BJ (cell line): ENCODE results near the gene CCND3. TPM values are rescaled to one million over a fixed set of nuclear protein-coding genes. Genes with fewer than 3 reads are reported as not detected.

Experiments used
- CTCF ChIA-PET: fragments of 350-600 bp; formaldehyde crosslinking; extraction: SDS; loops from one replicate; lab custom pipeline; 2021; ENCODE audit warnings: antibody characterized with exemption, inconsistent platforms; lab: Yijun Ruan, JAX
- POLR2A ChIA-PET: fragments of 300-600 bp; sonication (Branson Sonifier 250); formaldehyde crosslinking; extraction: SDS; loops from one replicate; lab custom pipeline; 2021; ENCODE audit warnings: antibody characterized with exemption; lab: Charles Lee
- DNase-seq: peaks from one replicate; pipeline ENCODE4 v3.0.0-alpha.2; 2011; ENCODE audit warnings: low read depth
- H3K27me3 ChIP-seq: 2 replicates; pipeline ENCODE4 v1.6.0; 2011; ENCODE audit warnings: low read length; ENCODE audit not compliant: control insufficient read depth, insufficient read depth
- H3K36me3 ChIP-seq: 2 replicates; pipeline ENCODE4 v1.5.1; 2011; ENCODE audit warnings: low read length; ENCODE audit not compliant: control insufficient read depth, insufficient read depth
- H3K4me3 ChIP-seq: 2 replicates; pipeline ENCODE4 v1.5.1; 2011; ENCODE audit warnings: low read depth, mild to moderate bottlenecking, control low read depth, low read length
- polyA plus RNA-seq: library from polyadenylated mRNA; depleted of rRNA; stranded (reverse); fragments of >200 nt; gene quantifications from 2 replicates; pipeline ENCODE4 v1.2.3, GENCODE V29; 2011
- TF ChIP-seq, protein P1 (sequence below): IDR thresholded peaks from 2 replicates; pipeline ENCODE4 v1.5.1; 2011; ENCODE audit warnings: low read depth, mild to moderate bottlenecking, control low read depth, inconsistent platforms, low read length, moderate library complexity; ENCODE audit not compliant: insufficient read depth

CCND3 gene
- polyA plus RNA-seq, 1 experiment, result 38.5 TPM

DNA sequence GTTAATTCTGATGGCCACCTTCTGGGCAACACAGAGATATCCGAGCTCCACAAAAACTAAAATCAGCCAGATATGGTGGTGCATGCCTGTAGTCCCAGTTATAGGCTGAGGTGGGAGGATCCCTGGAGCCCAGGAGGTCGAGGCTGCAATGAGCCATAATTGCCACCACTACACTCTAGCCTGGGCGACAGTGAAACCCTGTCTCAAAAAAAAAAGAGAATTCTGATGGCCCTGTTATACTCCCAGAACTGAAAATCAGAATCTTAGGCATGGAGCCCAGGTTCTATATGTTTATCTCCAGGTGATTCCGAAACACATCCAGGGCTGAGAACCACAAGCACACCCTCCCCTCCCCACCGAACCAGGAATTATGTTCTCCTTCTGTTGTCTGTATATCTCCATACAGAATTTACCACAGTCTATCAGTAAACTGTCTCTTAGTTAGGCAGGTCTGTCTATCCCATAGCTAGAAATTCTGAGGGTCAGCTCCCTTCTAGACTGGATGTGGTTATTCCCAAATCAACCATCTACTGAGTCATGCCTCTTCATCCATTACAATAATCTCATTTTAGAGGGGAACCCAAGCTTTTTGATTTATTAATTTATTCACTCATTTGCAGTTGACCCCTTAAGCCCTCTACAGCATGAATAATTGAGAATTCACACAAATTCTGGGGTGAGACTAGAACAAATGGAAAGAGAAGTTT lies 24.8 kb upstream of the CCND3 start:
- POLR2A ChIA-PET, result no interaction called here
- CTCF ChIA-PET, result no interaction called here
- TF ChIP-seq, protein P1, sequence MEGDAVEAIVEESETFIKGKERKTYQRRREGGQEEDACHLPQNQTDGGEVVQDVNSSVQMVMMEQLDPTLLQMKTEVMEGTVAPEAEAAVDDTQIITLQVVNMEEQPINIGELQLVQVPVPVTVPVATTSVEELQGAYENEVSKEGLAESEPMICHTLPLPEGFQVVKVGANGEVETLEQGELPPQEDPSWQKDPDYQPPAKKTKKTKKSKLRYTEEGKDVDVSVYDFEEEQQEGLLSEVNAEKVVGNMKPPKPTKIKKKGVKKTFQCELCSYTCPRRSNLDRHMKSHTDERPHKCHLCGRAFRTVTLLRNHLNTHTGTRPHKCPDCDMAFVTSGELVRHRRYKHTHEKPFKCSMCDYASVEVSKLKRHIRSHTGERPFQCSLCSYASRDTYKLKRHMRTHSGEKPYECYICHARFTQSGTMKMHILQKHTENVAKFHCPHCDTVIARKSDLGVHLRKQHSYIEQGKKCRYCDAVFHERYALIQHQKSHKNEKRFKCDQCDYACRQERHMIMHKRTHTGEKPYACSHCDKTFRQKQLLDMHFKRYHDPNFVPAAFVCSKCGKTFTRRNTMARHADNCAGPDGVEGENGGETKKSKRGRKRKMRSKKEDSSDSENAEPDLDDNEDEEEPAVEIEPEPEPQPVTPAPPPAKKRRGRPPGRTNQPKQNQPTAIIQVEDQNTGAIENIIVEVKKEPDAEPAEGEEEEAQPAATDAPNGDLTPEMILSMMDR, result no peak
- DNase-seq, result no peak
- no peak overlapping the region for H3K4me3 ChIP-seq
- no peaks in the 10 kb centered on the region for H3K27me3 ChIP-seq
- H3K36me3 ChIP-seq, result no peaks in the 10 kb centered on the region

DNA sequence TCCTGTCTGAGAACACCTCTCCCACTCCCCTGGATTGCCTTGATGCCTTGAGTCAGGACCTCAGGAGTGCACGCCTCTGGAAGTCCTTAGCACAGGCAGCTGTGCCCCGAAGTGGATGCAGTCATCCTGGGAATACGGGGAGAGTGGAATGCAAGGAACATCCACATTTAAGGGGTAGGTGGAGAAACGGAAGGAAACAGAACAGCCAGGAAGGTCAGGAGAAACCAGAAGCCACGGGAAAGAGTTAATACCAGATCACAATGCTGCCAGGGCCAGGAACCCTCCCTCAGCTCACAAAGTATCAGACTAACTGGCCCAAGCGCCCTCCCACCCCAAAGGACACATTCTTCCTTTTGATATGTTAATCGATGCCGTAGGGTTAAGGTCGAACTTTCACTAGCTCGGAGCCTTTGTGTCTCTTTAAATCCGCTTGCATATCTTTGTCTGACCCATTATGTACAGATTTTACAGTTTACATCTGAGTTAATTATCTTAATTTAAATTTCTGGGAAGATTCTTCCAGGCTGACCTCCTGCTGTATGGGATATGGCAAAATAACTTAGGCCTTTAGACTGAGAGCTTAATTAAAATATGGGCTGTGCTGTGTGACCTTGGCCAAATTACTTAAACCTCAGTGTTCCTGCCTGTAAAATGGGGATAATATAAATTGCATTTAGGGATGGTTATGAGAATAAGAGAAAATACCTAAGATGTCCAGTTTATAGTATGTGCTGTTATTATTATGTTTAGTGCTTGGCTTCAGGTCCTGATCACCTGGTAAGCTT lies 24.0 kb upstream of the CCND3 start:
- DNase-seq, result no peak
- Histone ChIP-seq H3K4me3 (no peak overlapping the region), H3K36me3 (no peaks in the 10 kb centered on the region), H3K27me3 (no peaks in the 10 kb centered on the region)
- ChIA-PET CTCF (no interaction called here), POLR2A (no interaction called here)
- TF ChIP-seq, protein P1, result no peak

DNA sequence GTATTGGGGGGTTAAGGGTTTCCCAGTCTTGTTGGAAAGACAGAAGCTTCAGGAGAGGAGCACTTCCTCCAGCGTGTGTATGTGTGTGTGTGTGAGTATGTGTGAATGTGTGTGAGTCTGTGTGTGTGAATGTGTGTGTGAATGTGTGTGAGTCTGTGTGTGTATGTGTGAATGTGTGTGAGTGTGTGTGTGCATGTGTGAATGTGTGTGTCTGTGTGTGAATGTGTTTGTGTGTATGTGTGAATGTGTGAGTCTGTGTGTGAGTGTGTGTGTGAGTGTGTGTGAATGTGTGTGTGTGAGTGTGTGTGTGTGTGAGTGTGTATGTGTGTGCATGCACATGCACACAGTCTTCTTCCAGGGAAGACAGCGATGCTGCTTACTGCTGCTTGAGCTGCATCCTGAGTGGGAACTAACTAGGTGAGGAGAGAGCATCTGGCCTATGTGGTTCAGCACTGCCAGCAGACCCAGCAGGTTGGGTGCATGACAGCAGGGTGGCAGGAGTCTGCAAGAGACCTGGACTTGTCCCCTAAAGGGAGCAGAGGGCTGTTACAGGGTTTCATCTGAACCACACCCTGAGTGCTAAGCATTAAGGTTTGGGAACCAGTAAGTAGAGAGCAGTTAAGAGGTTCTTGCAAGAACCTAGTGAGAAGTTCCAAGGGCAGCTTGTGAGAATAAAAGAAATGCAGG lies 22.7 kb upstream of the CCND3 start:
- TF ChIP-seq, protein P1, result no peak
- no peak overlapping the region for H3K4me3 ChIP-seq
- no peaks in the 10 kb centered on the region for H3K27me3 ChIP-seq
- CTCF ChIA-PET, result no interaction called here
- no peaks in the 10 kb centered on the region for H3K36me3 ChIP-seq
- no peak for DNase-seq
- POLR2A ChIA-PET, result no interaction called here

DNA sequence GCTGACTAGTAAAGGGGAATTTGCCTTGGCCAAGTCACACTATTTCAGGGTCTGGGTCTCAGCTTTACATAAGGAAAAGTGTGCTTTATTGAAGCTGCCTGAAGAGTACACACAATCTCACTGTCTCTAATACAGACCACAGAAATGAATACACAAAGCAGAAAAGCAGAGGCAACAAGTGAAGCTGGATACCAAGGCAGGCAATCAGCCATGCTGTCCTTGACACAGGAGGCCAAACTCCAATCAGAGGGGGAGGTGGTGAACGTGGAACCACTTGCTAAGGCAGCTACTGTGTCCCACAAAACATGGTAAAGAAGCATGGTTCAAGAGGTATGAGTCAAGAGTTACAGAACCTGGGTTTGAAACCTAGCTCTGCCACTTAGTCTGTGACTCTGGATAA lies 21.8 kb upstream of the CCND3 start:
- ChIA-PET POLR2A (no interaction called here), CTCF (interaction anchor here (1.1 kb wide), 1 partner anchor 10 kb away, joined by 3 read pairs; no protein-coding TSS in a partner anchor)
- Histone ChIP-seq H3K27me3 (no peaks in the 10 kb centered on the region), H3K4me3 (no peak overlapping the region), H3K36me3 (no peaks in the 10 kb centered on the region)
- no peak for DNase-seq
- TF ChIP-seq, protein P1, result no peak

DNA sequence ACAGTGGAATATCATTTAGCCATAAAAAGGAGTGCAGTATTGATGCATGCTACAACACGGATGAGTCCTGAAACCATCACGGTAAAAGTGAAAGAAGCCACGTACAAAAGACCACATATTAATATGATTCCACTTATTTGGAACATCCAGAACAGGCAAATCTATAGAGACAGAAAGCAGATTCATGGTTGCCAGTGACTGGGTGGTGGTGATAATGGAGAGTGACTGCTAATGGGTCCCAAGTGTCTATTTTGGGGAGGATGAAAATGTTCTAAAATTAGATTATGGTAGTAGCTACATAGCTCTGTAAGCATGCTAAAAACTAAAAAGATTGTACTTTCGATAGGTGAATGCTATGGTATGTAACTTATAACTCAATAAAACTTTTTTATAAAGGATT lies 18.4 kb upstream of the CCND3 start:
- Histone ChIP-seq H3K27me3 (no peaks in the 10 kb centered on the region), H3K36me3 (no peaks in the 10 kb centered on the region), H3K4me3 (no peak overlapping the region)
- no peak for DNase-seq
- POLR2A ChIA-PET, result no interaction called here
- CTCF ChIA-PET, result interaction anchor here (1.3 kb wide), 1 partner anchor 18 kb away, joined by 3 read pairs; the partner anchor contains the start of gene CCND3
- TF ChIP-seq, protein P1, result no peak
